H9 (cell line): ENCODE measurements around the gene CDH19. TPM values are rescaled to one million over a fixed set of nuclear protein-coding genes. Genes with fewer than 3 reads are reported as not detected.
A peak's percentile ranks its signal among the peaks of the same experiment; 100 is the strongest.

Source experiments
- DNase-seq: peaks from one replicate; pipeline ENCODE4 v3.0.0-alpha.2; 2017
- H2AFZ ChIP-seq: one replicate; pipeline ENCODE4 v1.6.1; 2013; ENCODE audit warnings: mild to moderate bottlenecking, low read length, control low read depth, moderate library complexity
- H2AK5ac ChIP-seq: 2 replicates; pipeline ENCODE4 v1.6.1; 2013; ENCODE audit warnings: low read length, control low read depth, mixed read lengths; ENCODE audit not compliant: insufficient read length
- H2BK120ac ChIP-seq: one replicate; pipeline ENCODE4 v1.6.1; 2013; ENCODE audit warnings: low read depth, mild to moderate bottlenecking, low read length, control low read depth, inconsistent platforms; ENCODE audit not compliant: poor library complexity, severe bottlenecking
- H2BK12ac ChIP-seq: 2 replicates; pipeline ENCODE4 v1.6.1; 2013; ENCODE audit warnings: low read length, control low read depth, mixed read lengths, low read depth; ENCODE audit not compliant: insufficient read length
- H2BK15ac ChIP-seq: 2 replicates; pipeline ENCODE4 v1.6.1; 2013; ENCODE audit warnings: low read depth, low read length, control low read depth
- H2BK20ac ChIP-seq: one replicate; pipeline ENCODE4 v1.6.1; 2013; ENCODE audit warnings: low read depth, mild to moderate bottlenecking, low read length, control low read depth, inconsistent platforms; ENCODE audit not compliant: poor library complexity, severe bottlenecking
- H2BK5ac ChIP-seq: 2 replicates; pipeline ENCODE4 v1.6.1; 2013; ENCODE audit warnings: low read length, control low read depth, mixed read lengths; ENCODE audit not compliant: insufficient read length
- H3K14ac ChIP-seq: 2 replicates; pipeline ENCODE4 v1.6.1; 2013; ENCODE audit warnings: low read length, control low read depth; ENCODE audit not compliant: insufficient read depth
- H3K18ac ChIP-seq: 2 replicates; pipeline ENCODE4 v1.6.1; 2013; ENCODE audit warnings: low read depth, mild to moderate bottlenecking, mixed read lengths, low read length, control low read depth; ENCODE audit not compliant: insufficient read length
- H3K23ac ChIP-seq: 2 replicates; pipeline ENCODE4 v1.6.1; 2013; ENCODE audit warnings: low read length, control low read depth, mixed read lengths, low read depth; ENCODE audit not compliant: insufficient read length
- H3K23me2 ChIP-seq: 2 replicates; pipeline ENCODE4 v1.6.1; 2013; ENCODE audit warnings: low read depth, mild to moderate bottlenecking, mixed read lengths, low read length, control low read depth; ENCODE audit not compliant: insufficient read length, poor library complexity, severe bottlenecking
- H3K27ac ChIP-seq: 2 replicates; pipeline ENCODE4 v1.5.1; 2013; ENCODE audit warnings: low read length, control low read depth, mixed read lengths, low read depth; ENCODE audit not compliant: insufficient read length
- H3K27me3 ChIP-seq: 2 replicates; pipeline ENCODE4 v1.6.1; 2013; ENCODE audit warnings: low read length, control low read depth, inconsistent platforms; ENCODE audit not compliant: insufficient read depth
- H3K4ac ChIP-seq: 2 replicates; pipeline ENCODE4 v1.6.1; 2013; ENCODE audit warnings: low read depth, mild to moderate bottlenecking, control low read depth, inconsistent platforms, low read length, moderate library complexity
- H3K4me1 ChIP-seq: 2 replicates; pipeline ENCODE4 v1.6.1; 2013; ENCODE audit warnings: low read length, control low read depth, inconsistent platforms; ENCODE audit not compliant: insufficient read depth
- H3K4me2 ChIP-seq: 2 replicates; pipeline ENCODE4 v1.6.1; 2013; ENCODE audit warnings: low read length, control low read depth, mixed read lengths; ENCODE audit not compliant: insufficient read length, insufficient read depth
- H3K56ac ChIP-seq: 2 replicates; pipeline ENCODE4 v1.6.1; 2013; ENCODE audit warnings: low read depth, mild to moderate bottlenecking, mixed read lengths, low read length, control low read depth; ENCODE audit not compliant: insufficient read length
- H3K79me1 ChIP-seq: 2 replicates; pipeline ENCODE4 v1.6.1; 2013; ENCODE audit warnings: low read depth, mild to moderate bottlenecking, moderate library complexity, low read length, control low read depth, inconsistent platforms; ENCODE audit not compliant: insufficient read depth, poor library complexity, severe bottlenecking
- H3K79me2 ChIP-seq: 2 replicates; pipeline ENCODE4 v1.6.1; 2013; ENCODE audit warnings: low read length, control low read depth, inconsistent platforms; ENCODE audit not compliant: insufficient read depth
- H3K9ac ChIP-seq: 2 replicates; pipeline ENCODE4 v1.6.1; 2013; ENCODE audit warnings: low read length, control low read depth, mixed read lengths; ENCODE audit not compliant: insufficient read length; ENCODE audit errors: extremely low read depth
- H3K9me3 ChIP-seq: one replicate; pipeline ENCODE4 v1.6.1; 2013; ENCODE audit warnings: low read depth, low read length, inconsistent platforms; ENCODE audit not compliant: control insufficient read depth
- H3T11ph ChIP-seq: one replicate; pipeline ENCODE4 v1.6.1; 2013; ENCODE audit warnings: mild to moderate bottlenecking, low read length, control low read depth, inconsistent platforms
- H4K20me1 ChIP-seq: one replicate; pipeline ENCODE4 v1.6.1; 2013; ENCODE audit not compliant: control insufficient read depth, insufficient read length, insufficient read depth
- H4K5ac ChIP-seq: 2 replicates; pipeline ENCODE4 v1.6.1; 2013; ENCODE audit warnings: low read depth, mild to moderate bottlenecking, mixed read lengths, low read length, control low read depth; ENCODE audit not compliant: insufficient read length
- H4K8ac ChIP-seq: replicated peaks from 2 replicates; pipeline ENCODE4 v1.6.1; 2013; ENCODE audit warnings: low read length, control low read depth, mixed read lengths, low read depth; ENCODE audit not compliant: insufficient read length
- H4K91ac ChIP-seq: 2 replicates; pipeline ENCODE4 v1.6.1; 2013; ENCODE audit warnings: low read depth, mild to moderate bottlenecking, moderate library complexity, mixed read lengths, low read length, control low read depth; ENCODE audit not compliant: insufficient read length
- H3K27ac Mint-ChIP-seq, 3 experiments: 2 replicates in 2 of 3; 3 replicates in 1 of 3; pipeline ENCODE4 v1.8.0; 2020 to 2021; ENCODE audit warnings: mixed read lengths in 3 of 3, mild to moderate bottlenecking in 1 of 3, moderate library complexity in 1 of 3
- H3K27me3 Mint-ChIP-seq: 2 replicates; pipeline ENCODE4 v1.8.0; 2021; ENCODE audit warnings: low read depth, mild to moderate bottlenecking, moderate library complexity, mixed read lengths
- H3K36me3 Mint-ChIP-seq, 3 experiments: 2 replicates in 2 of 3; 3 replicates in 1 of 3; pipeline ENCODE4 v1.8.0; 2020 to 2021; ENCODE audit warnings: low read depth in 3 of 3, mixed read lengths in 3 of 3; ENCODE audit not compliant: insufficient read depth in 1 of 3
- H3K4me1 Mint-ChIP-seq, 2 experiments: 2 replicates each; pipeline ENCODE4 v1.8.0; 2020; ENCODE audit warnings: mixed read lengths in 2 of 2
- H3K4me3 Mint-ChIP-seq, 2 experiments: 2 replicates in 1 of 2; 3 replicates in 1 of 2; pipeline ENCODE4 v1.8.0; 2020 to 2021; ENCODE audit warnings: mild to moderate bottlenecking in 2 of 2, mixed read lengths in 2 of 2, moderate library complexity in 1 of 2
- H3K9me3 Mint-ChIP-seq, 2 experiments: 2 replicates in 1 of 2; 3 replicates in 1 of 2; pipeline ENCODE4 v1.8.0; 2020; ENCODE audit warnings: mild to moderate bottlenecking in 2 of 2, mixed read lengths in 2 of 2, moderate library complexity in 1 of 2
- CTCF ChIP-seq: fragments of 200-600 bp; sonication (generic); conservative IDR thresholded peaks from 3 replicates; pipeline ENCODE4 v1.8.0; 2021; ENCODE audit warnings: antibody characterized with exemption, mild to moderate bottlenecking
- WGBS: extraction: QIAGEN DNeasy Blood & Tissue Kit; methylation state at CpG from one replicate; pipeline ENCODE4 v1.1.7; 2013; ENCODE audit warnings: missing lambda C conversion rate, low lambda C conversion rate, mixed read lengths; ENCODE audit not compliant: insufficient read length; ENCODE audit errors: extremely low coverage; 5-methylcytosine and 5-hydroxymethylcytosine counted together
- total RNA-seq: library from RNA; stranded (reverse); gene quantifications from 2 replicates; pipeline ENCODE4 v1.2.1, GENCODE V29; 2021

Gene CDH19
- total RNA-seq, 1 experiment from 2014 or later: not detected

DNA sequence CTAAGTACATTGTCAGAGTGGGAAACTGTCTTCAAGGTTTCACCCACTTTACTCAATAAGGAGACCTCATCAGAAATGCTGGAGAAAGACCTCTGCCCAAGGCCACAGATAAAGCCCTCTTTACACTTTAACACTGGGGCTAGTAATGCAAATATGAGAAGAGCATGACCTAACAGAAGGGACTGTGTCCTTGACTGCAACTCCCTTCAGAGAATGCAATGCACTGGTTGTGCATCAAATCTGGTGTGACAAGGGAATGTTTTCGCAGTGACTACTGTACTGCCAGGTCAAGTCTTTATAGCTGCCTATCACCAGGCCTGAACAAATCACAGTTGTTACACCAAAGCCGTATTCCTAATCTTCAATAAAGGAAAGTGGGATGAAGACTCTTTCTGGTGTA is 28.6 kb downstream of the CDH19 start:
- no peak overlapping the region for H2BK15ac ChIP-seq
- no peaks in the 10 kb centered on the region for H3K79me1 ChIP-seq
- Mint-ChIP-seq H3K4me1 (no peaks in the 10 kb centered on the region), H3K27me3 (no peaks in the 10 kb centered on the region), H3K9me3 (no peaks in the 10 kb centered on the region), H3K4me3 (no peak overlapping the region), H3K27ac (peak overlapping the region in 1 of 3 experiments; percentile 42; a peak in 1 of 7 replicates), H3K36me3 (no peaks in the 10 kb centered on the region)
- H2BK12ac ChIP-seq: no peak overlapping the region
- no peak overlapping the region for H2BK20ac ChIP-seq
- H3K4me2 ChIP-seq: no peak overlapping the region
- H4K5ac ChIP-seq: no peak overlapping the region
- no peak overlapping the region for H3K18ac ChIP-seq
- H3K27me3 ChIP-seq: no peaks in the 10 kb centered on the region
- TF ChIP-seq CTCF: no peak
- H3K23ac ChIP-seq: no peak overlapping the region
- H3K14ac ChIP-seq: no peak overlapping the region
- H2AK5ac ChIP-seq: no peak overlapping the region
- H3T11ph ChIP-seq: no peak overlapping the region
- H3K4ac ChIP-seq: no peak overlapping the region
- no peak overlapping the region for H3K56ac ChIP-seq
- no peak overlapping the region for H2AFZ ChIP-seq
- no CpG with 5 or more reads among the region's 2 CpGs for WGBS
- H4K8ac ChIP-seq: no peak overlapping the region
- no peaks in the 10 kb centered on the region for H4K20me1 ChIP-seq
- H2BK5ac ChIP-seq: no peak overlapping the region
- no peak overlapping the region for H3K27ac ChIP-seq
- H4K91ac ChIP-seq: no peak overlapping the region
- H3K9me3 ChIP-seq: no peaks in the 10 kb centered on the region
- no peak overlapping the region for H2BK120ac ChIP-seq
- no peaks in the 10 kb centered on the region for H3K23me2 ChIP-seq
- H3K4me1 ChIP-seq: no peaks in the 10 kb centered on the region
- no peak for DNase-seq
- no peaks in the 10 kb centered on the region for H3K79me2 ChIP-seq
- no peak overlapping the region for H3K9ac ChIP-seq
